Placental pericyte (primary cell): ENCODE data around the gene PM20D2. TPM values are rescaled to one million over a fixed set of nuclear protein-coding genes. Genes with fewer than 3 reads are reported as not detected.

Source experiments
- total RNA-seq: library from RNA; depleted of rRNA; stranded (reverse); fragments of >200 nt; gene quantifications from 2 replicates; pipeline ENCODE4 v1.2.3, GENCODE V29; 2012

PM20D2 gene, protein sequence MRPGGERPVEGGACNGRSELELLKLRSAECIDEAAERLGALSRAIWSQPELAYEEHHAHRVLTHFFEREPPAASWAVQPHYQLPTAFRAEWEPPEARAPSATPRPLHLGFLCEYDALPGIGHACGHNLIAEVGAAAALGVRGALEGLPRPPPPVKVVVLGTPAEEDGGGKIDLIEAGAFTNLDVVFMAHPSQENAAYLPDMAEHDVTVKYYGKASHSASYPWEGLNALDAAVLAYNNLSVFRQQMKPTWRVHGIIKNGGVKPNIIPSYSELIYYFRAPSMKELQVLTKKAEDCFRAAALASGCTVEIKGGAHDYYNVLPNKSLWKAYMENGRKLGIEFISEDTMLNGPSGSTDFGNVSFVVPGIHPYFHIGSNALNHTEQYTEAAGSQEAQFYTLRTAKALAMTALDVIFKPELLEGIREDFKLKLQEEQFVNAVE
- total RNA-seq: 1.3 and 5.7 TPM in 2 replicates

DNA sequence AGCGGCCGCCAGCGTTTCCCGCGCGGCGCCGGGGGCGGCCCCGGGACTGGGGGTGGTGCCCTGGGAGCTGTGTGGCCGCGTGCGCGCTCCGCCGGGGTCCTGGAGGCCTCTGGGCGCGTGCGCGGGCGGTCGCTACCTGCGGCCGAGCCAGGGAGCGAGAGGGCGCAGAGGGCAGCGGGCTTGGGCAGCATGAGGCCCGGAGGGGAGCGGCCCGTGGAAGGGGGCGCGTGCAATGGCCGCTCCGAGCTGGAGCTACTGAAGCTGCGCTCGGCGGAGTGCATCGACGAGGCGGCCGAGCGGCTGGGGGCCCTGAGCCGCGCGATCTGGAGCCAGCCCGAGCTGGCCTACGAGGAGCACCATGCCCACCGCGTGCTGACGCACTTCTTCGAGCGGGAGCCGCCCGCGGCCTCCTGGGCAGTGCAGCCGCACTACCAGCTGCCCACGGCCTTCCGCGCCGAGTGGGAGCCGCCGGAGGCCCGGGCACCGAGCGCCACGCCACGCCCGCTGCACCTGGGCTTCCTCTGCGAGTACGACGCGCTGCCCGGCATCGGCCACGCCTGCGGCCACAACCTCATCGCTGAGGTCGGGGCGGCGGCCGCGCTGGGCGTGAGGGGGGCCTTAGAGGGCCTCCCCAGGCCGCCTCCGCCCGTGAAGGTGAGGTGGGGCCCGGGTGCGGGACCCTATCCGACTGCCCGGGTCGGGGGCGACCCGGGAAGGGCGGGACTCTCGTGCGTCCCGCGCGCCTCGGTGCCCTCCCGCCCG lies at the start of gene PM20D2:
Gene PM20D2, plus strand, starts transcription at position 100 of the 762 bp plus-strand sequence. Its CDS starts 90 bp downstream, at position 190.

DNA sequence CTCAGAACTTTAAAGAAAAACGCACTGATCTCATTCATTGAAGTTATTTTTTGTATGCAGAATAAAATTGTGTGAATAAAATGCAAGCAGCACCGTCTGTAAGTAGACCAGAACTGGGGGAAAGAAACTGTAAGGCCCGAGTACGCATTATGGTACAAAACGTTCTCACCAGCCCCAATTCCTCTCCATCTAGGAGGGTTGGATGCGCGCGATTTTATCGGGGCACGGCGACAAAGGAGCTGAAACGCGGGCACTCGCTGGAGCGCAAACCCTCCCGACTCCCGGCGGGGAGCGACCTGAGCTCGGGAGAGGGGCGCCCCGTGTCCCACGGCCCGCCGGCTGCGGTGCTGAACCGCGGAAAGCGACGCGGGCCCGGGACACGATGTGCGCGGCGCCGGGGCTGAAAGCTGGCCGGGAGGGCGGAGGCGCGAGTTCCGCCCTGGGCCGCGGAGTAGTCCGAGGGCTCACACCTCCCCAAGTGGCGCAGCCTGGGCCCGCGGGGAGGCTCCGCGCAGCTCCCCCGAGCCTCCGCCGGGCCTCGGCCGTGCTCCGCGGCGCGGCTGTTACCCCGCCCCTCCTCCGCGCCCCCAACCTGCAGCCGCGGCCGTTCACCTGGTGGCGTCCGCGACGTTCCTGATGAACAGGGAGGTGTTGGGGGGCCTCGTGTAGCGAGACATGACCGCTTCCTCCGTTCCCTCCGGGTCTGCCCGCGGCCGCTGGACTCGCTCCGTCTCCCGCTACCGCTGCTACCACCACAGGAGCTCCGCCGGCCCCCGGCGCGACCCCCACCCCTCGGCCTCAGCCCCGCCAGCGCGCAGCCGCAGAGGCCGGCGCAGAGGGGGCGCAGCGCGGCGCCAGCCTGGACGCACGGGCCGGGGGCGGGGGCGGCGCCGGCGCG lies 28.4 kb upstream of the PM20D2 start, which contains the start of gene SRSF12:
Gene SRSF12, minus strand, starts transcription at position 861 of the 898 bp plus-strand sequence. Its CDS starts 184 bp downstream, at position 677.

Other genes starting within 250 kb of the PM20D2 start
- 21.4 and 38.1 TPM in 2 replicates for gene RNGTT, start 182.4 kb upstream of the PM20D2 start, total RNA-seq
- gene PNRC1, start 65.3 kb upstream of the PM20D2 start, total RNA-seq: 22.9 and 107 TPM in 2 replicates
- under 0.01 TPM in 1 of 2 replicates, not detected in the other for gene SRSF12, start 28.0 kb upstream of the PM20D2 start, total RNA-seq
- gene GABRR1, start 71.3 kb downstream of the PM20D2 start, total RNA-seq: not detected in 2 replicates
- gene GABRR2, start 169.2 kb downstream of the PM20D2 start, total RNA-seq: 0.14 TPM in 1 of 2 replicates, not detected in the other
- gene UBE2J1, start 206.7 kb downstream of the PM20D2 start, total RNA-seq: 48.2 and 61.7 TPM in 2 replicates